A549 (cell line): ENCODE measurements around the gene ACYP2. TPM values are rescaled to one million over a fixed set of nuclear protein-coding genes. Genes with fewer than 3 reads are reported as not detected.

Source experiments
- ATAC-seq, 2 experiments: fragments of 200-7000 bp in 1 of 2; fragments of >200 bp in 1 of 2; cut with Nextera tagmentation in 1 of 2; cut with Tn5 transposase in 1 of 2; 3 replicates each; pipeline versions ENCODE4 v1.8.0 to v1.9.1; 2018 to 2020; ENCODE audit warnings: mild to moderate bottlenecking in 1 of 2, moderate library complexity in 1 of 2
- CTCF ChIA-PET: fragments of 300-600 bp; sonication (Branson Sonifier 250); formaldehyde crosslinking; extraction: SDS; loops from one replicate; lab custom pipeline; 2021; ENCODE audit warnings: antibody characterized with exemption, inconsistent platforms; lab: Yijun Ruan, JAX
- POLR2A ChIA-PET: fragments of 350-600 bp; formaldehyde crosslinking; extraction: SDS; loops from one replicate; lab custom pipeline; 2021; ENCODE audit warnings: antibody characterized with exemption, inconsistent platforms; lab: Yijun Ruan, JAX
- DNase-seq, 2 experiments: peaks; one replicate each; pipeline versions ENCODE4 v3.0.0 to v3.0.0-alpha.2; 2011 to 2016; ENCODE audit warnings: low read depth in 1 of 2, low spot score in 1 of 2
- FAIRE-seq: peaks from 2 replicates; lab custom pipeline; 2011; peaks lifted over from hg19 to GRCh38; lab: Jason Lieb, UNC
- H3K27ac ChIP-seq, 2 experiments: fragments of >200 bp; sonication (Bioruptor Twin); formaldehyde crosslinking; 3 replicates each; pipeline ENCODE4 v1.5.1; 2016 to 2017
- H3K4me1 ChIP-seq: fragments of >200 bp; sonication (Bioruptor Twin); formaldehyde crosslinking; 3 replicates; pipeline ENCODE4 v1.6.1; 2016
- H3K4me2 ChIP-seq: fragments of >200 bp; sonication (Bioruptor Twin); formaldehyde crosslinking; 3 replicates; pipeline ENCODE4 v1.6.1; 2016
- H3K4me3 ChIP-seq: fragments of >200 bp; sonication (Bioruptor Twin); formaldehyde crosslinking; 3 replicates; pipeline ENCODE4 v1.5.1; 2016
- H3K9me3 ChIP-seq: fragments of >200 bp; sonication (Bioruptor Twin); formaldehyde crosslinking; 3 replicates; pipeline ENCODE4 v1.6.1; 2016
- BHLHE40 ChIP-seq: IDR thresholded peaks from 2 replicates; pipeline ENCODE4 v1.6.1; 2012; ENCODE audit warnings: low read depth, low read length, inconsistent platforms
- CBX2 ChIP-seq: fragments of 200-600 bp; sonication (generic); IDR thresholded peaks from 2 replicates; pipeline ENCODE4 v1.6.1; 2016; ENCODE audit warnings: low read depth, mild to moderate bottlenecking, borderline replicate concordance
- CBX8 ChIP-seq: fragments of 200-600 bp; sonication (generic); IDR thresholded peaks from 2 replicates; pipeline ENCODE4 v1.6.1; 2016
- CHD2 ChIP-seq: fragments of 150-350 bp; IDR thresholded peaks from 2 replicates; pipeline ENCODE4 v1.6.1; 2014; ENCODE audit warnings: low read length; ENCODE audit not compliant: partially characterized antibody
- CHD4 ChIP-seq: fragments of 200-600 bp; sonication (generic); IDR thresholded peaks from 2 replicates; pipeline ENCODE4 v1.6.1; 2016; ENCODE audit warnings: antibody characterized with exemption, mild to moderate bottlenecking, borderline replicate concordance
- EHMT2 ChIP-seq: fragments of 200-600 bp; sonication (generic); IDR thresholded peaks from 2 replicates; pipeline ENCODE4 v1.6.1; 2016; ENCODE audit warnings: antibody characterized with exemption, low read depth, mild to moderate bottlenecking, moderate library complexity
- EP300 ChIP-seq, 2 experiments: fragments of >200 bp; sonication (Bioruptor Twin); formaldehyde crosslinking; IDR thresholded peaks; 2 replicates in 1 of 2; 3 replicates in 1 of 2; pipeline ENCODE4 v1.6.1; 2016 to 2017
- ESRRA ChIP-seq: fragments of 150-350 bp; IDR thresholded peaks from 2 replicates; pipeline ENCODE4 v1.6.1; 2014; ENCODE audit warnings: mild to moderate bottlenecking, low read length, borderline replicate concordance
- FOXS1 ChIP-seq: fragments of 250-450 bp; sonication (Bioruptor Pico); IDR thresholded peaks from 2 replicates; pipeline ENCODE4 v1.5.0; 2020; ENCODE audit warnings: mild to moderate bottlenecking, moderate library complexity
- HOXA7 ChIP-seq: fragments of 250-450 bp; sonication (Bioruptor Pico); IDR thresholded peaks from 2 replicates; pipeline ENCODE4 v1.5.0; 2020; ENCODE audit warnings: mild to moderate bottlenecking, moderate library complexity
- JUN ChIP-seq, 2 experiments: fragments of >200 bp; sonication (Bioruptor Twin); formaldehyde crosslinking; IDR thresholded peaks; 2 replicates in 1 of 2; 3 replicates in 1 of 2; pipeline ENCODE4 v1.6.1; 2016 to 2017
- KDM5A ChIP-seq: fragments of 200-600 bp; sonication (generic); IDR thresholded peaks from 2 replicates; pipeline ENCODE4 v1.6.1; 2016; ENCODE audit warnings: antibody characterized with exemption, mild to moderate bottlenecking
- NPAS2 ChIP-seq: fragments of 250-450 bp; sonication (Bioruptor Pico); IDR thresholded peaks from 2 replicates; pipeline ENCODE4 v1.8.0; 2022; ENCODE audit warnings: mild to moderate bottlenecking, moderate library complexity, borderline replicate concordance
- PHF8 ChIP-seq: fragments of 200-600 bp; sonication (generic); IDR thresholded peaks from 2 replicates; pipeline ENCODE4 v1.6.1; 2016; ENCODE audit warnings: low read depth, mild to moderate bottlenecking, antibody characterized with exemption, moderate library complexity, borderline replicate concordance
- POLR2AphosphoS2 ChIP-seq: conservative IDR thresholded peaks from 2 replicates; pipeline ENCODE4 v1.6.1; 2012; ENCODE audit warnings: low read length, improper control_type of control experiment, inconsistent platforms
- RAD21 ChIP-seq, 2 experiments: fragments of >200 bp in 1 of 2; sonication (Bioruptor Twin) in 1 of 2; formaldehyde crosslinking in 1 of 2; IDR thresholded peaks in 1 of 2; conservative IDR thresholded peaks in 1 of 2; 2 replicates in 1 of 2; 3 replicates in 1 of 2; pipeline ENCODE4 v1.6.1; 2012 to 2018; ENCODE audit warnings: inconsistent platforms in 1 of 2
- RNF2 ChIP-seq: fragments of 200-600 bp; sonication (generic); IDR thresholded peaks from 2 replicates; pipeline ENCODE4 v1.6.1; 2016; ENCODE audit warnings: low read depth, mild to moderate bottlenecking, antibody characterized with exemption, moderate library complexity, borderline replicate concordance
- ZC3H11A ChIP-seq: fragments of 450-650 bp; IDR thresholded peaks from 2 replicates; pipeline ENCODE4 v1.6.1; 2014; ENCODE audit warnings: antibody characterized with exemption, mild to moderate bottlenecking
- ZFP36 ChIP-seq: fragments of 450-650 bp; IDR thresholded peaks from 2 replicates; pipeline ENCODE4 v1.6.1; 2014; ENCODE audit warnings: borderline replicate concordance; ENCODE audit not compliant: partially characterized antibody
- WGBS: methylation state at CpG from one replicate; pipeline ENCODE4 v1.1.6; 2017; ENCODE audit errors: missing lambda C conversion rate; 5-methylcytosine and 5-hydroxymethylcytosine counted together
- polyA plus RNA-seq, 4 experiments: library from polyadenylated mRNA; depleted of rRNA in 3 of 4; stranded (reverse); fragments of >200 nt; fragmentation: RNase III in 1 of 4; extraction: RNeasy Plus Mini Kit Qiagen cat#74134 plus additional on column Dnase treatment in 1 of 4; gene quantifications; 2 replicates in 3 of 4; 3 replicates in 1 of 4; pipeline ENCODE4 v1.2.3, GENCODE V29; 2011 to 2017
- TF ChIP-seq, protein P1 (sequence below): IDR thresholded peaks from 2 replicates; pipeline ENCODE4 v1.6.1; 2012
- TF ChIP-seq, protein P2 (sequence below): fragments of >200 bp; sonication (Bioruptor Twin); formaldehyde crosslinking; IDR thresholded peaks from 3 replicates; pipeline ENCODE4 v1.5.1; 2016
- TF ChIP-seq, protein P3 (sequence below): IDR thresholded peaks from 2 replicates; pipeline ENCODE4 v1.6.1; 2012; ENCODE audit warnings: low read depth, borderline replicate concordance

The ACYP2 gene
- polyA plus RNA-seq, 2 of the 4 experiments (the other 2 are of a cell fraction): 10.0 to 11.4 TPM

DNA sequence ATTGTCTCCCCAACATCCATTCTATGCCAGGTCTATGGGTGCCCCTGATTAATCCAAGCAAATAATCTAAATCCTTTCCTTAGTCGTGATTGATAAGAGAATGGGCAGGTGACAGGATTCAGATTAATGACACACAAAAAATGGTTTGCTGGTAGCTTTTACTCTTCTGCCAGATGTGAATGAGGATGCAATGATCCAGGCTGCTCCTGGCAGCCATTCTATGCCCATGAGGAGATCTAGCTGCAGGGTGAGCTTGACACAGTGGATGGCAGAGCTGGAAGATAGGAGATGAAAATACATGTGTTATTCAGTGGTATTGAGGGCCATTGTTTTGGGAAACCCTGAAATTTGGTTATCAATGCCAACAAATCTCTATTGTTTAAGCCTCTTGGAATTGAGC is 69.7 kb downstream of the ACYP2 start:
- ChIA-PET CTCF (interaction anchor here (0.9 to 2.0 kb wide), 3 partner anchors 8 to 152 kb away, joined by 3 to 6 read pairs (median 3); no protein-coding TSS in a partner anchor), POLR2A (no interaction called here)
- Histone ChIP-seq H3K9me3 (no peaks in the 10 kb centered on the region), H3K4me3 (no peak overlapping the region), H3K4me1 (no peaks in the 10 kb centered on the region), H3K27ac (no peak overlapping the region), H3K4me2 (no peak overlapping the region)
- TF ChIP-seq ZC3H11A (no peak), POLR2AphosphoS2 (no peak), CHD4 (no peak), FOXS1 (CRISPR knock-in tag) (no peak), KDM5A (no peak), EHMT2 (no peak), JUN (IDR thresholded peaks at IDR 0.05) (no peak)
- WGBS: 17% methylated on average over 1 of the region's 1 CpG
- DNase-seq (no peak), FAIRE-seq (no peak), ATAC-seq (no peak)

DNA sequence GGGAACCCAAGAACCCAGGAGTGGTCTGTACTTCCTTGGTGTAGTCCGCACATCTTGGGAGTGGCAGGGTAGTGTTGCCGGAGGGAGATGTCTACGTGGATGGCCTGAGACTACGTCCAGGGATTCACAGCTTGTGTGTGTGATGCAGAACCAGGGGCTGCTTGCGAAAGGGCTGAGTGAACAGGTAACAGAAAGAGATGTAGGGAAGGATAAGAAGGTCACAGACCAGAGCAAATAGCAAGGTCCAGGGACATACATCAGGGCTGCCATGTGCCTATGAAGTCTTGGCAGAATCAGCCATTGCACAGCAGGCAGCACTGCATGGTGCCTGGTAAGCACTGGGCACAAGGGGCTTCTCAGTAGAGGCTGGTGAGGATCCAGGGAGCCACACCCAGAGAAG is 71.9 kb downstream of the ACYP2 start:
- ChIA-PET CTCF (interaction anchor here (0.6 to 1.2 kb wide), 2 partner anchors 19 to 171 kb away, joined by 4 read pairs; no protein-coding TSS in a partner anchor), POLR2A (no interaction called here)
- no peak for TF ChIP-seq CBX2
- no peak for TF ChIP-seq RNF2
- no peak for TF ChIP-seq ZFP36
- no peak for TF ChIP-seq CHD2
- no peak for TF ChIP-seq NPAS2 (CRISPR knock-in tag)
- TF ChIP-seq POLR2AphosphoS2: no peak
- no peak for TF ChIP-seq JUN (IDR thresholded peaks at IDR 0.05)
- TF ChIP-seq CHD4: no peak
- TF ChIP-seq, protein P1, sequence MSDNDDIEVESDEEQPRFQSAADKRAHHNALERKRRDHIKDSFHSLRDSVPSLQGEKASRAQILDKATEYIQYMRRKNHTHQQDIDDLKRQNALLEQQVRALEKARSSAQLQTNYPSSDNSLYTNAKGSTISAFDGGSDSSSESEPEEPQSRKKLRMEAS: no peak
- TF ChIP-seq CBX8: no peak
- no peak for TF ChIP-seq RAD21 (conservative IDR thresholded peaks at IDR 0.05 in 1 of 2, IDR thresholded peaks at IDR 0.05 in 1 of 2)
- no peak for TF ChIP-seq EP300 (IDR thresholded peaks at IDR 0.05)
- TF ChIP-seq, protein P2, sequence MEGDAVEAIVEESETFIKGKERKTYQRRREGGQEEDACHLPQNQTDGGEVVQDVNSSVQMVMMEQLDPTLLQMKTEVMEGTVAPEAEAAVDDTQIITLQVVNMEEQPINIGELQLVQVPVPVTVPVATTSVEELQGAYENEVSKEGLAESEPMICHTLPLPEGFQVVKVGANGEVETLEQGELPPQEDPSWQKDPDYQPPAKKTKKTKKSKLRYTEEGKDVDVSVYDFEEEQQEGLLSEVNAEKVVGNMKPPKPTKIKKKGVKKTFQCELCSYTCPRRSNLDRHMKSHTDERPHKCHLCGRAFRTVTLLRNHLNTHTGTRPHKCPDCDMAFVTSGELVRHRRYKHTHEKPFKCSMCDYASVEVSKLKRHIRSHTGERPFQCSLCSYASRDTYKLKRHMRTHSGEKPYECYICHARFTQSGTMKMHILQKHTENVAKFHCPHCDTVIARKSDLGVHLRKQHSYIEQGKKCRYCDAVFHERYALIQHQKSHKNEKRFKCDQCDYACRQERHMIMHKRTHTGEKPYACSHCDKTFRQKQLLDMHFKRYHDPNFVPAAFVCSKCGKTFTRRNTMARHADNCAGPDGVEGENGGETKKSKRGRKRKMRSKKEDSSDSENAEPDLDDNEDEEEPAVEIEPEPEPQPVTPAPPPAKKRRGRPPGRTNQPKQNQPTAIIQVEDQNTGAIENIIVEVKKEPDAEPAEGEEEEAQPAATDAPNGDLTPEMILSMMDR: no peak
- TF ChIP-seq ESRRA: no peak
- no peak for TF ChIP-seq PHF8
- TF ChIP-seq ZC3H11A: no peak
- TF ChIP-seq HOXA7 (CRISPR knock-in tag): no peak
- H3K4me1 ChIP-seq: no peaks in the 10 kb centered on the region
- FAIRE-seq (no peak), DNase-seq (no peak), ATAC-seq (no peak)
- no peaks in the 10 kb centered on the region for H3K9me3 ChIP-seq
- 84% methylated on average over 5 of the region's 5 CpGs for WGBS
- no peak overlapping the region for H3K4me3 ChIP-seq
- no peak overlapping the region for H3K27ac ChIP-seq
- H3K4me2 ChIP-seq: no peak overlapping the region

- TF ChIP-seq, protein P3, sequence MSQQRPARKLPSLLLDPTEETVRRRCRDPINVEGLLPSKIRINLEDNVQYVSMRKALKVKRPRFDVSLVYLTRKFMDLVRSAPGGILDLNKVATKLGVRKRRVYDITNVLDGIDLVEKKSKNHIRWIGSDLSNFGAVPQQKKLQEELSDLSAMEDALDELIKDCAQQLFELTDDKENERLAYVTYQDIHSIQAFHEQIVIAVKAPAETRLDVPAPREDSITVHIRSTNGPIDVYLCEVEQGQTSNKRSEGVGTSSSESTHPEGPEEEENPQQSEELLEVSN: no peak
- no peak for TF ChIP-seq BHLHE40
- Histone ChIP-seq H3K27ac (no peak overlapping the region), H3K4me1 (no peaks in the 10 kb centered on the region), H3K4me2 (no peak overlapping the region), H3K4me3 (no peak overlapping the region), H3K9me3 (no peaks in the 10 kb centered on the region)
- 76% methylated on average over 2 of the region's 2 CpGs for WGBS
- ATAC-seq (no peak), FAIRE-seq (no peak), DNase-seq (no peak)
- ChIA-PET CTCF (interaction anchor here (1.7 kb wide), 1 partner anchor 515 kb away, joined by 3 read pairs; no protein-coding TSS in a partner anchor), POLR2A (no interaction called here)
Observed at GRCh38 chr2:54189539-54189938, 74.1 kb downstream of the ACYP2 start.
